Neural cell (in vitro differentiated cells): Measurements from ENCODE around the gene OTUD5.

Source experiments
- CTCF ChIP-seq: fragments of 450-650 bp; IDR thresholded peaks from 2 replicates; pipeline ENCODE4 v1.5.1; 2014; ENCODE audit warnings: antibody characterized with exemption, mild to moderate bottlenecking, moderate library complexity; ENCODE audit not compliant: poor library complexity, severe bottlenecking
- EP300 ChIP-seq: fragments of 450-650 bp; conservative IDR thresholded peaks from 2 replicates; pipeline ENCODE4 v1.6.1; 2014; ENCODE audit warnings: antibody characterized with exemption, mild to moderate bottlenecking, moderate library complexity; ENCODE audit not compliant: poor library complexity, severe bottlenecking
- EZH2 ChIP-seq: fragments of 200-600, 300-800 bp; shearing (Covaris generic), sonication (generic); IDR thresholded peaks from 2 replicates; pipeline ENCODE4 v1.6.1; 2014; ENCODE audit warnings: antibody characterized with exemption, low read length, borderline replicate concordance, mild to moderate bottlenecking; ENCODE audit not compliant: insufficient read depth, poor library complexity, severe bottlenecking
- MXI1 ChIP-seq: fragments of 450-650 bp; conservative IDR thresholded peaks from 2 replicates; pipeline ENCODE4 v1.6.1; 2014; ENCODE audit warnings: antibody characterized with exemption, mild to moderate bottlenecking; ENCODE audit not compliant: poor library complexity, severe bottlenecking
- POLR2AphosphoS5 ChIP-seq: IDR thresholded peaks from 2 replicates; pipeline ENCODE4 v1.6.1; 2012
- RAD21 ChIP-seq: fragments of 450-650 bp; conservative IDR thresholded peaks from 2 replicates; pipeline ENCODE4 v1.6.1; 2014; ENCODE audit warnings: antibody characterized with exemption, mild to moderate bottlenecking, moderate library complexity
- SMC3 ChIP-seq: fragments of 450-650 bp; conservative IDR thresholded peaks from 2 replicates; pipeline ENCODE4 v1.6.1; 2014; ENCODE audit warnings: antibody characterized with exemption, mild to moderate bottlenecking, moderate library complexity; ENCODE audit not compliant: poor library complexity
- TAF1 ChIP-seq: IDR thresholded peaks from 2 replicates; pipeline ENCODE4 v1.6.1; 2012; ENCODE audit warnings: low read depth
- TF ChIP-seq, protein P1 (sequence below): IDR thresholded peaks from 2 replicates; pipeline ENCODE4 v1.6.1; 2012; ENCODE audit warnings: borderline replicate concordance

GRCh38 chrX:48901069-48901468 lies 56.3 kb downstream of the OTUD5 start:
- TF ChIP-seq MXI1 (no peak), CTCF (no peak), SMC3 (no peak), RAD21 (no peak), EP300 (no peak), EZH2 (no peak), TAF1 (no peak), POLR2AphosphoS5 (no peak)
- TF ChIP-seq, protein P1, sequence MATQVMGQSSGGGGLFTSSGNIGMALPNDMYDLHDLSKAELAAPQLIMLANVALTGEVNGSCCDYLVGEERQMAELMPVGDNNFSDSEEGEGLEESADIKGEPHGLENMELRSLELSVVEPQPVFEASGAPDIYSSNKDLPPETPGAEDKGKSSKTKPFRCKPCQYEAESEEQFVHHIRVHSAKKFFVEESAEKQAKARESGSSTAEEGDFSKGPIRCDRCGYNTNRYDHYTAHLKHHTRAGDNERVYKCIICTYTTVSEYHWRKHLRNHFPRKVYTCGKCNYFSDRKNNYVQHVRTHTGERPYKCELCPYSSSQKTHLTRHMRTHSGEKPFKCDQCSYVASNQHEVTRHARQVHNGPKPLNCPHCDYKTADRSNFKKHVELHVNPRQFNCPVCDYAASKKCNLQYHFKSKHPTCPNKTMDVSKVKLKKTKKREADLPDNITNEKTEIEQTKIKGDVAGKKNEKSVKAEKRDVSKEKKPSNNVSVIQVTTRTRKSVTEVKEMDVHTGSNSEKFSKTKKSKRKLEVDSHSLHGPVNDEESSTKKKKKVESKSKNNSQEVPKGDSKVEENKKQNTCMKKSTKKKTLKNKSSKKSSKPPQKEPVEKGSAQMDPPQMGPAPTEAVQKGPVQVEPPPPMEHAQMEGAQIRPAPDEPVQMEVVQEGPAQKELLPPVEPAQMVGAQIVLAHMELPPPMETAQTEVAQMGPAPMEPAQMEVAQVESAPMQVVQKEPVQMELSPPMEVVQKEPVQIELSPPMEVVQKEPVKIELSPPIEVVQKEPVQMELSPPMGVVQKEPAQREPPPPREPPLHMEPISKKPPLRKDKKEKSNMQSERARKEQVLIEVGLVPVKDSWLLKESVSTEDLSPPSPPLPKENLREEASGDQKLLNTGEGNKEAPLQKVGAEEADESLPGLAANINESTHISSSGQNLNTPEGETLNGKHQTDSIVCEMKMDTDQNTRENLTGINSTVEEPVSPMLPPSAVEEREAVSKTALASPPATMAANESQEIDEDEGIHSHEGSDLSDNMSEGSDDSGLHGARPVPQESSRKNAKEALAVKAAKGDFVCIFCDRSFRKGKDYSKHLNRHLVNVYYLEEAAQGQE: no peak
